Muscle of leg (tissue), 11 donors: Measurements from ENCODE around the gene PIP4K2A. TPM values are rescaled to one million over a fixed set of nuclear protein-coding genes. Genes with fewer than 3 reads are reported as not detected.

Source experiments
- DNase-seq: peaks from one replicate; pipeline ENCODE4 v3.0.0; 2013
- H3K27ac ChIP-seq: one replicate; pipeline ENCODE4 v1.5.1; 2013; ENCODE audit warnings: mild to moderate bottlenecking, low read length, control low read depth
- H3K27me3 ChIP-seq: one replicate; pipeline ENCODE4 v1.6.1; 2013; ENCODE audit warnings: low read length; ENCODE audit not compliant: control insufficient read depth, insufficient read depth
- H3K36me3 ChIP-seq: one replicate; pipeline ENCODE4 v1.6.1; 2013; ENCODE audit warnings: low read length; ENCODE audit not compliant: control insufficient read depth, insufficient read depth
- H3K4me1 ChIP-seq: one replicate; pipeline ENCODE4 v1.6.1; 2013; ENCODE audit warnings: low read length; ENCODE audit not compliant: control insufficient read depth, insufficient read depth
- H3K4me3 ChIP-seq: one replicate; pipeline ENCODE4 v1.5.1; 2013; ENCODE audit warnings: low read length, control low read depth
- H3K9me3 ChIP-seq: replicated peaks from 2 replicates; pipeline ENCODE4 v1.6.1; 2013; ENCODE audit warnings: low read depth, low read length; ENCODE audit not compliant: control insufficient read depth
- WGBS: methylation state at CpG from one replicate; pipeline ENCODE4 v1.1.5; 2013; ENCODE audit warnings: missing lambda C conversion rate; ENCODE audit not compliant: insufficient coverage; 5-methylcytosine and 5-hydroxymethylcytosine counted together
- polyA plus RNA-seq, 8 donors: library from polyadenylated mRNA; unstranded; fragments of 120-200 nt; gene quantifications; one replicate each; pipeline versions ENCODE4 v1.2.1 to v1.2.3, GENCODE V29; 2013; ENCODE audit warnings: inconsistent platforms in 1 of 8, low replicate concordance in 1 of 8; ENCODE audit not compliant: insufficient read length in 8 of 8, insufficient read depth in 1 of 8
- total RNA-seq: library from RNA; stranded (reverse); fragments of 120-200 nt; gene quantifications from one replicate; pipeline ENCODE4 v1.2.4, GENCODE V29; 2013

PIP4K2A gene
- total and polyA plus RNA-seq, 9 donors, result 15.4 to 22.4 (median 18.3) TPM

- no peak overlapping the region for H3K27ac ChIP-seq
- no peaks in the 10 kb centered on the region for H3K9me3 ChIP-seq
- no peak overlapping the region for H3K4me3 ChIP-seq
- no CpG with 5 or more reads among the region's 2 CpGs for WGBS
- DNase-seq, result no peak
- no peaks in the 10 kb centered on the region for H3K27me3 ChIP-seq
- H3K4me1 ChIP-seq, result peaks cover 5% of the 10 kb centered on the region
- no peaks in the 10 kb centered on the region for H3K36me3 ChIP-seq
These were observed 87.6 kb downstream of the PIP4K2A start for GRCh38 chr10:22626784-22627183.

- no peaks in the 10 kb centered on the region for H3K9me3 ChIP-seq
- no peak overlapping the region for H3K4me3 ChIP-seq
- H3K27me3 ChIP-seq, result no peaks in the 10 kb centered on the region
- no CpG with 5 or more reads among the region's 9 CpGs for WGBS
- peak overlapping the region; percentile 23 for H3K27ac ChIP-seq
- no peaks in the 10 kb centered on the region for H3K36me3 ChIP-seq
- H3K4me1 ChIP-seq, result peaks cover 5% of the 10 kb centered on the region
- DNase-seq, result no peak
These were observed 88.7 kb downstream of the PIP4K2A start for GRCh38 chr10:22625516-22626290.

- no peak overlapping the region for H3K27ac ChIP-seq
- no CpG with 5 or more reads among the region's 3 CpGs for WGBS
- peak; percentile 47 for DNase-seq
- H3K36me3 ChIP-seq, result no peaks in the 10 kb centered on the region
- no peak overlapping the region for H3K4me3 ChIP-seq
- peaks cover 11% of the 10 kb centered on the region for H3K4me1 ChIP-seq
- no peaks in the 10 kb centered on the region for H3K27me3 ChIP-seq
- no peaks in the 10 kb centered on the region for H3K9me3 ChIP-seq
These were observed 90.1 kb downstream of the PIP4K2A start for GRCh38 chr10:22624287-22624738.

- no peaks in the 10 kb centered on the region for H3K27me3 ChIP-seq
- H3K4me1 ChIP-seq, result peaks cover 14% of the 10 kb centered on the region
- no peak overlapping the region for H3K27ac ChIP-seq
- H3K9me3 ChIP-seq, result no peaks in the 10 kb centered on the region
- no peak overlapping the region for H3K4me3 ChIP-seq
- DNase-seq, result no peak
- no peaks in the 10 kb centered on the region for H3K36me3 ChIP-seq
- WGBS, result 50% methylated on average over 1 of the region's 4 CpGs
These were observed 90.6 kb downstream of the PIP4K2A start for GRCh38 chr10:22623633-22624253.

- 89% methylated on average over 19 of the region's 20 CpGs for WGBS
These were observed 92.1 kb downstream of the PIP4K2A start for GRCh38 chr10:22622242-22622806.

GRCh38 chr10:22621726-22622125, 92.7 kb downstream of the PIP4K2A start:
- H3K36me3 ChIP-seq, result no peaks in the 10 kb centered on the region
- no peaks in the 10 kb centered on the region for H3K27me3 ChIP-seq
- WGBS, result 90% methylated on average over 1 of the region's 3 CpGs
- peaks cover 18% of the 10 kb centered on the region for H3K4me1 ChIP-seq
- H3K27ac ChIP-seq, result peak overlapping the region; percentile 50
- no peak overlapping the region for H3K4me3 ChIP-seq
- DNase-seq, result no peak
- H3K9me3 ChIP-seq, result no peaks in the 10 kb centered on the region

More at GRCh38 chr10:22622242-22622806, 92.1 kb downstream of the PIP4K2A start:
- no peak for DNase-seq
- Histone ChIP-seq H3K27me3 (no peaks in the 10 kb centered on the region), H3K27ac (peak overlapping the region; percentile 50), H3K4me3 (no peak overlapping the region), H3K36me3 (no peaks in the 10 kb centered on the region), H3K4me1 (peaks cover 18% of the 10 kb centered on the region), H3K9me3 (no peaks in the 10 kb centered on the region)

- WGBS, result 100% methylated on average over 1 of the region's 3 CpGs
These were observed 93.4 kb downstream of the PIP4K2A start for GRCh38 chr10:22620929-22621328.

GRCh38 chr10:22620140-22620857, 94.1 kb downstream of the PIP4K2A start:
- no peak overlapping the region for H3K27ac ChIP-seq
- no peaks in the 10 kb centered on the region for H3K27me3 ChIP-seq
- peaks cover 17% of the 10 kb centered on the region for H3K4me1 ChIP-seq
- no peaks in the 10 kb centered on the region for H3K36me3 ChIP-seq
- 62% methylated on average over 5 of the region's 8 CpGs for WGBS
- H3K4me3 ChIP-seq, result no peak overlapping the region
- DNase-seq, result peak; percentile 40
- no peaks in the 10 kb centered on the region for H3K9me3 ChIP-seq

More at GRCh38 chr10:22620929-22621328, 93.4 kb downstream of the PIP4K2A start:
- H3K4me1 ChIP-seq, result peaks cover 20% of the 10 kb centered on the region
- H3K36me3 ChIP-seq, result no peaks in the 10 kb centered on the region
- no peak for DNase-seq
- H3K27me3 ChIP-seq, result no peaks in the 10 kb centered on the region
- no peak overlapping the region for H3K4me3 ChIP-seq
- peak overlapping the region; percentile 37 for H3K27ac ChIP-seq
- no peaks in the 10 kb centered on the region for H3K9me3 ChIP-seq

GRCh38 chr10:22619101-22619500, 95.3 kb downstream of the PIP4K2A start:
- H3K4me3 ChIP-seq, result no peak overlapping the region
- no peak for DNase-seq
- H3K4me1 ChIP-seq, result peaks cover 17% of the 10 kb centered on the region
- no peak overlapping the region for H3K27ac ChIP-seq
- H3K36me3 ChIP-seq, result no peaks in the 10 kb centered on the region
- no CpG with 5 or more reads among the region's 2 CpGs for WGBS
- H3K9me3 ChIP-seq, result no peaks in the 10 kb centered on the region
- H3K27me3 ChIP-seq, result no peaks in the 10 kb centered on the region
